Karpas-422 (cell line): ENCODE measurements around the gene TESK1. TPM values are rescaled to one million over a fixed set of nuclear protein-coding genes. Genes with fewer than 3 reads are reported as not detected.

Experiments
- DNase-seq: peaks from one replicate; pipeline ENCODE4 v3.0.0-alpha.2; 2015
- H2AFZ ChIP-seq: fragments of 200-600 bp; sonication (generic); 2 replicates; pipeline ENCODE4 v1.6.1; 2014; ENCODE audit warnings: antibody characterized with exemption, low read length, mixed read lengths
- H3K27ac ChIP-seq: fragments of 200-600 bp; sonication (generic); 2 replicates; pipeline ENCODE4 v1.5.1; 2014; ENCODE audit warnings: mild to moderate bottlenecking, low read length, moderate library complexity
- H3K27me3 ChIP-seq: fragments of 200-600 bp; sonication (generic); 2 replicates; pipeline ENCODE4 v1.6.1; 2014; ENCODE audit warnings: low read length, mixed read lengths
- H3K36me3 ChIP-seq: fragments of 200-600 bp; sonication (generic); 2 replicates; pipeline ENCODE4 v1.6.1; 2014; ENCODE audit warnings: low read length, mixed read lengths; ENCODE audit not compliant: insufficient read depth
- H3K4me1 ChIP-seq: fragments of 200-600 bp; sonication (generic); 2 replicates; pipeline ENCODE4 v1.6.1; 2014; ENCODE audit warnings: mild to moderate bottlenecking, low read length, mixed read lengths
- H3K4me2 ChIP-seq: fragments of 200-600 bp; sonication (generic); 2 replicates; pipeline ENCODE4 v1.6.1; 2014; ENCODE audit warnings: low read length, low read depth, mild to moderate bottlenecking; ENCODE audit not compliant: poor library complexity, severe bottlenecking
- H3K4me3 ChIP-seq: fragments of 200-600 bp; sonication (generic); 2 replicates; pipeline ENCODE4 v1.5.1; 2014; ENCODE audit warnings: mild to moderate bottlenecking, antibody characterized with exemption, low read length, mixed read lengths
- H3K79me2 ChIP-seq: fragments of 200-600 bp; sonication (generic); 2 replicates; pipeline ENCODE4 v1.6.1; 2014; ENCODE audit warnings: mild to moderate bottlenecking, low read length, mixed read lengths
- H3K9ac ChIP-seq: fragments of 200-600 bp; sonication (generic); 2 replicates; pipeline ENCODE4 v1.6.0; 2014; ENCODE audit warnings: low read length
- H3K9me2 ChIP-seq: fragments of 200-600 bp; sonication (generic), shearing (Covaris generic); replicated peaks from 2 replicates; pipeline ENCODE4 v1.6.0; 2014; ENCODE audit warnings: mild to moderate bottlenecking, low read length, moderate library complexity; ENCODE audit not compliant: insufficient read depth
- H3K9me3 ChIP-seq: fragments of 300-700, 200-600 bp; sonication (generic); 2 replicates; pipeline ENCODE4 v1.6.1; 2014; ENCODE audit warnings: low read length, mixed read lengths
- H4K20me1 ChIP-seq: fragments of 200-600 bp; sonication (generic); 2 replicates; pipeline ENCODE4 v1.6.1; 2014; ENCODE audit warnings: mild to moderate bottlenecking, antibody characterized with exemption, low read length, low read depth; ENCODE audit not compliant: insufficient read depth
- total RNA-seq: library from RNA; depleted of rRNA; stranded (reverse); fragments of >200 nt; shearing (Covaris generic); gene quantifications from 2 replicates; pipeline ENCODE4 v1.2.3, GENCODE V29; 2014; ENCODE audit warnings: low replicate concordance

Gene TESK1
- total RNA-seq, 1 experiment from 2014 or later, result 20.2 TPM

GRCh38 chr9:35649431-35650340 lies 44.6 kb downstream of the TESK1 start:
- H3K9ac ChIP-seq, result peak overlapping the region; percentile 78
- H3K4me2 ChIP-seq, result peak overlapping the region; percentile 98
- no peaks in the 10 kb centered on the region for H3K9me3 ChIP-seq
- DNase-seq, result peak; percentile 72
- H3K9me2 ChIP-seq, result no peaks in the 10 kb centered on the region
- H3K27me3 ChIP-seq, result no peaks in the 10 kb centered on the region
- H3K4me3 ChIP-seq, result peak overlapping the region; percentile 80
- H4K20me1 ChIP-seq, result no peaks in the 10 kb centered on the region
- peak overlapping the region; percentile 79 for H3K27ac ChIP-seq
- H3K36me3 ChIP-seq, result no peaks in the 10 kb centered on the region
- H2AFZ ChIP-seq, result peak overlapping the region; percentile 93
- peaks cover 57% of the 10 kb centered on the region for H3K4me1 ChIP-seq
- H3K79me2 ChIP-seq, result peaks cover 9% of the 10 kb centered on the region; the same call in 1 of the 2 replicates

GRCh38 chr9:35650341-35651158 lies 45.5 kb downstream of the TESK1 start, which contains the start of gene SIT1:
SIT1 (minus strand) TSS chr9:35650931; CDS start chr9:35650853, 78 bp downstream.
- H2AFZ ChIP-seq, result peak within 1 kb of the TSS; percentile 93
- no peaks in the 10 kb centered on the region for H3K9me3 ChIP-seq
- H3K27ac ChIP-seq, result peak within 1 kb of the TSS; percentile 79
- no peaks in the 10 kb centered on the region for H4K20me1 ChIP-seq
- H3K4me3 ChIP-seq, result peak within 1 kb of the TSS; percentile 80
- H3K79me2 ChIP-seq, result peaks cover 9% of the 10 kb centered on the region; the same call in 1 of the 2 replicates
- peak within 1 kb of the TSS; percentile 78 for H3K9ac ChIP-seq
- peak; percentile 68 for DNase-seq
- no peaks in the 10 kb centered on the region for H3K36me3 ChIP-seq
- no peaks in the 10 kb centered on the region for H3K9me2 ChIP-seq
- H3K4me2 ChIP-seq, result peak within 1 kb of the TSS; percentile 98
- no peaks in the 10 kb centered on the region for H3K27me3 ChIP-seq
- H3K4me1 ChIP-seq, result peaks cover 56% of the 10 kb centered on the region

- peaks cover 9% of the 10 kb centered on the region; the same call in 1 of the 2 replicates for H3K79me2 ChIP-seq
- no peaks in the 10 kb centered on the region for H3K36me3 ChIP-seq
- no peak for DNase-seq
- H2AFZ ChIP-seq, result no peak overlapping the region
- H3K4me1 ChIP-seq, result peaks cover 47% of the 10 kb centered on the region
- no peak overlapping the region for H3K9ac ChIP-seq
- no peak overlapping the region for H3K4me3 ChIP-seq
- H3K9me3 ChIP-seq, result no peaks in the 10 kb centered on the region
- H3K27ac ChIP-seq, result no peak overlapping the region
- H4K20me1 ChIP-seq, result no peaks in the 10 kb centered on the region
- no peaks in the 10 kb centered on the region for H3K27me3 ChIP-seq
- H3K4me2 ChIP-seq, result no peak overlapping the region
- H3K9me2 ChIP-seq, result no peaks in the 10 kb centered on the region
Observed at GRCh38 chr9:35651956-35652828, 47.1 kb downstream of the TESK1 start.

GRCh38 chr9:35652829-35653209 lies 47.8 kb downstream of the TESK1 start:
- no peaks in the 10 kb centered on the region for H3K9me3 ChIP-seq
- no peaks in the 10 kb centered on the region for H4K20me1 ChIP-seq
- no peak overlapping the region for H3K27ac ChIP-seq
- no peaks in the 10 kb centered on the region for H3K36me3 ChIP-seq
- DNase-seq, result no peak
- H3K4me3 ChIP-seq, result no peak overlapping the region
- peaks cover 9% of the 10 kb centered on the region; the same call in 1 of the 2 replicates for H3K79me2 ChIP-seq
- peaks cover 47% of the 10 kb centered on the region for H3K4me1 ChIP-seq
- H3K9me2 ChIP-seq, result no peaks in the 10 kb centered on the region
- H3K9ac ChIP-seq, result no peak overlapping the region
- no peak overlapping the region for H3K4me2 ChIP-seq
- no peak overlapping the region for H2AFZ ChIP-seq
- no peaks in the 10 kb centered on the region for H3K27me3 ChIP-seq

GRCh38 chr9:35653611-35654010 lies 48.5 kb downstream of the TESK1 start:
- Histone ChIP-seq H3K27me3 (no peaks in the 10 kb centered on the region), H3K4me2 (no peak overlapping the region), H2AFZ (no peak overlapping the region), H3K9me3 (no peaks in the 10 kb centered on the region), H3K27ac (no peak overlapping the region), H3K9ac (no peak overlapping the region), H3K9me2 (no peaks in the 10 kb centered on the region), H3K4me3 (no peak overlapping the region), H3K4me1 (peaks cover 41% of the 10 kb centered on the region), H3K36me3 (no peaks in the 10 kb centered on the region), H3K79me2 (peaks cover 9% of the 10 kb centered on the region; the same call in 1 of the 2 replicates), H4K20me1 (no peaks in the 10 kb centered on the region)
- no peak for DNase-seq

GRCh38 chr9:35656348-35656747 lies 51.3 kb downstream of the TESK1 start:
- no peaks in the 10 kb centered on the region for H3K79me2 ChIP-seq
- DNase-seq, result no peak
- no peaks in the 10 kb centered on the region for H3K27me3 ChIP-seq

GRCh38 chr9:35656831-35657545 lies 51.9 kb downstream of the TESK1 start:
- Histone ChIP-seq H3K4me3 (peak overlapping the region; percentile 76; the same call in 1 of the 2 replicates), H2AFZ (no peak overlapping the region; the same call in 1 of the 2 replicates), H3K9me2 (no peaks in the 10 kb centered on the region), H4K20me1 (no peaks in the 10 kb centered on the region), H3K27me3 (no peaks in the 10 kb centered on the region), H3K9ac (peak overlapping the region; percentile 81), H3K4me1 (peaks cover 45% of the 10 kb centered on the region), H3K79me2 (peaks cover 3% of the 10 kb centered on the region; the same call in 1 of the 2 replicates), H3K27ac (no peak overlapping the region), H3K4me2 (peak overlapping the region; percentile 90), H3K36me3 (peaks cover 3% of the 10 kb centered on the region; the same call in 1 of the 2 replicates), H3K9me3 (no peaks in the 10 kb centered on the region)
- DNase-seq, result no peak

More at GRCh38 chr9:35656348-35656747, 51.3 kb downstream of the TESK1 start:
- Histone ChIP-seq H3K4me2 (no peak overlapping the region), H3K9ac (no peak overlapping the region), H4K20me1 (no peaks in the 10 kb centered on the region), H3K4me3 (no peak overlapping the region), H3K36me3 (no peaks in the 10 kb centered on the region), H3K27ac (no peak overlapping the region), H3K4me1 (peaks cover 41% of the 10 kb centered on the region), H2AFZ (no peak overlapping the region), H3K9me3 (no peaks in the 10 kb centered on the region), H3K9me2 (no peaks in the 10 kb centered on the region)
